Breast epithelium (tissue), 4 donors: ENCODE measurements around the gene PRPF6. TPM values are rescaled to one million over a fixed set of nuclear protein-coding genes. Genes with fewer than 3 reads are reported as not detected.

Experiments used
- DNase-seq, 2 donors: peaks; one replicate each; pipeline ENCODE4 v3.0.0-alpha.2; 2019; ENCODE audit warnings: low spot score in 2 of 2
- H3K27ac ChIP-seq, 2 donors: fragments of 200-600 bp; sonication (generic) in 1 of 2; one replicate each; pipeline ENCODE4 v1.5.1; 2016 to 2019; ENCODE audit warnings: mild to moderate bottlenecking in 1 of 2
- H3K27me3 ChIP-seq, 2 donors: fragments of 200-600 bp; sonication (generic) in 1 of 2; one replicate each; pipeline versions ENCODE4 v1.5.1 to v1.6.0; 2017 to 2019; ENCODE audit warnings: control low read depth in 1 of 2, mild to moderate bottlenecking in 1 of 2
- H3K36me3 ChIP-seq: fragments of 200-600 bp; one replicate; pipeline ENCODE4 v1.5.1; 2019
- H3K4me1 ChIP-seq, 2 donors: fragments of 200-600 bp; sonication (generic); one replicate each; pipeline ENCODE4 v1.5.1; 2016 to 2019; ENCODE audit warnings: control low read depth in 1 of 2
- H3K4me3 ChIP-seq, 3 donors: fragments of 200-600 bp; sonication (generic); 1 replicate in 2 of 3; 2 replicates in 1 of 3; pipeline ENCODE4 v1.5.1; 2016 to 2019; ENCODE audit warnings: mild to moderate bottlenecking in 3 of 3, moderate library complexity in 2 of 3
- H3K9me3 ChIP-seq, 2 donors: fragments of 200-600 bp; sonication (generic) in 1 of 2; one replicate each; pipeline ENCODE4 v1.5.1; 2016 to 2019; ENCODE audit warnings: control low read depth in 1 of 2
- CTCF ChIP-seq, 3 donors: fragments of 450-650 bp; IDR thresholded peaks; one replicate each; pipeline ENCODE4 v1.5.1; 2016 to 2017; ENCODE audit warnings: antibody characterized with exemption in 3 of 3, mild to moderate bottlenecking in 3 of 3, moderate library complexity in 3 of 3
- POLR2A ChIP-seq: fragments of 450-650 bp; IDR thresholded peaks from one replicate; pipeline ENCODE4 v1.6.1; 2016; ENCODE audit warnings: antibody characterized with exemption, mild to moderate bottlenecking, moderate library complexity
- POLR2AphosphoS5 ChIP-seq, 3 donors: sonication (generic); formaldehyde crosslinking; IDR thresholded peaks; one replicate each; pipeline ENCODE4 v1.6.1; 2017; ENCODE audit warnings: antibody characterized with exemption in 3 of 3
- intact Hi-C: fragments of 100-400 bp; cut with DNase I; formaldehyde crosslinking; loops from one replicate; pipeline ENCODE4 v1.15.1; 2023; ENCODE audit warnings: low total_unique reads
- total RNA-seq, 3 donors: library from RNA; depleted of rRNA; stranded (reverse); fragments of >200 nt; gene quantifications; one replicate each; pipeline ENCODE4 v1.1.0, GENCODE V29; 2016

PRPF6 gene
- total RNA-seq, 3 donors from 2014 or later: 53.9 to 67.5 (median 59.6) TPM

- DNase-seq: no peak
- no peak overlapping the region for H3K27ac ChIP-seq
- no peaks in the 10 kb centered on the region for H3K9me3 ChIP-seq
- H3K36me3 ChIP-seq: no peaks in the 10 kb centered on the region
- H3K4me1 ChIP-seq: no peaks in the 10 kb centered on the region
- no peak for TF ChIP-seq POLR2A
- no peak for TF ChIP-seq POLR2AphosphoS5 (IDR thresholded peaks at IDR 0.05)
- no peak for TF ChIP-seq CTCF (IDR thresholded peaks at IDR 0.05)
- H3K4me3 ChIP-seq: no peak overlapping the region
- H3K27me3 ChIP-seq: no peaks in the 10 kb centered on the region
- intact Hi-C loops: loop anchor here (5.0 kb wide), 1 partner anchor 862 kb away; no protein-coding TSS in a partner anchor
Observed at GRCh38 chr20:63934271-63935068, 46.5 kb upstream of the PRPF6 start.

DNA sequence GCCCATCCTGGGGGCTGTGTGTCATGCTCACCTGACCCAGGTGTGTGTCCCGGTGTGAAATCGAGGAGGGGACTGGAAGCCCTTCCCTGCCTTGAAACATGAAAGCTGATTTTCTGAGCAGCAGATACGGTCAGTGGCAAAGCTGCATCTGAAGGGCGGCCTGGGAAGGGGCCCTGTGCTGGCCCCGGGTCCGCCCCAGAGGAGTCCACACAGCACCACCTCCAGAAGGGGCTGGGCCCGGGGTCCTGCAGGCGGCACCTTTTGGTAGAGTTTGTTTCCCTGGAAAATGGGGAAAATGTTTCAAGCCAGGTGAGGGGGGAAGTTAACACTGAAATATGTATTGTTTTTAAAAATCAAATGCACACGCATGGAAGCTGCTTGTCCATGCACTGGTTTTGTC is 45.5 kb upstream of the PRPF6 start:
- intact Hi-C loops: no loop called here
- H3K4me1 ChIP-seq: no peaks in the 10 kb centered on the region
- H3K27me3 ChIP-seq: no peaks in the 10 kb centered on the region
- TF ChIP-seq POLR2AphosphoS5 (IDR thresholded peaks at IDR 0.05) (no peak), CTCF (IDR thresholded peaks at IDR 0.05) (no peak), POLR2A (no peak)
- no peak overlapping the region for H3K4me3 ChIP-seq
- H3K36me3 ChIP-seq: peaks cover 6% of the 10 kb centered on the region
- no peak overlapping the region for H3K27ac ChIP-seq
- DNase-seq: no peak
- no peaks in the 10 kb centered on the region for H3K9me3 ChIP-seq

GRCh38 chr20:63937596-63937995 is 43.3 kb upstream of the PRPF6 start:
- intact Hi-C loops: no loop called here
- peaks cover 0 to 3% of the 10 kb centered on the region in 2 donors for H3K4me1 ChIP-seq
- no peak for TF ChIP-seq CTCF (IDR thresholded peaks at IDR 0.05)
- TF ChIP-seq POLR2A: no peak
- TF ChIP-seq POLR2AphosphoS5 (IDR thresholded peaks at IDR 0.05): no peak
- peaks cover 10% of the 10 kb centered on the region for H3K36me3 ChIP-seq
- H3K9me3 ChIP-seq: no peaks in the 10 kb centered on the region
- H3K4me3 ChIP-seq: no peak overlapping the region
- H3K27me3 ChIP-seq: no peaks in the 10 kb centered on the region
- no peak for DNase-seq
- no peak overlapping the region for H3K27ac ChIP-seq

- peaks cover 10% of the 10 kb centered on the region for H3K36me3 ChIP-seq
Observed at GRCh38 chr20:63939061-63939935, 41.6 kb upstream of the PRPF6 start.

More at GRCh38 chr20:63939061-63939935, 41.6 kb upstream of the PRPF6 start:
- intact Hi-C loops: no loop called here
- no peak for DNase-seq
- no peaks in the 10 kb centered on the region for H3K27me3 ChIP-seq
- TF ChIP-seq POLR2AphosphoS5 (IDR thresholded peaks at IDR 0.05) (no peak), POLR2A (no peak), CTCF (IDR thresholded peaks at IDR 0.05) (no peak)
- H3K9me3 ChIP-seq: no peaks in the 10 kb centered on the region
- H3K4me1 ChIP-seq: peaks cover 4 to 7% of the 10 kb centered on the region in 2 donors
- no peak overlapping the region for H3K4me3 ChIP-seq
- no peak overlapping the region for H3K27ac ChIP-seq
